ENCODE measurements around the gene DHRSX. TPM values are rescaled to one million over a fixed set of nuclear protein-coding genes. Genes with fewer than 3 reads are reported as not detected.
"Not testable (repeated sequence)": the region's sequence is repeated elsewhere in the genome, so short reads cannot be mapped to it uniquely, and the experiment has no call there.

The DHRSX gene
- total and polyA plus RNA-seq, 2 donors (not counting 1 experiment from before 2014, with no cell fraction given), result 18.8 to 39.0 TPM

DNA sequence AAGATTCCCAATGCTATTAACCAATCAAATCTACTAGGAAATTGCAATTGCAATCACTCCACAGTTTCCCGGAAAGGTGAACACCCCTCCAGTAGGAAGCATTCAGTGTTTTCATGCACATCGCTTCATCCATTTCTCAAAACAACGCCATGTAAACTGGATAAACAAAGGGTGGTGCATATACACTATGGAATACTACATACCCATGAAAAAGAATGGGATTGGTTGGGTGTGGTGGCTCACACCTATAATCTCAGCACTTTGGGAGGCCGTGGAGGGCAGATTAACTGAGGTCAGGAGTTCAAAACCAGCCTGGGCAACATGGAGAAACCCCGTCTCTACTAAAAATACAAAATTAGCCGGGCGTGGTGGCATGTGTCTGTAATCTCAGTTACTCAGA, 29.1 kb downstream of the DHRSX start:
- CTCF ChIA-PET, result no interaction called here
- Histone ChIP-seq H3K27ac (ENCODE audit: low read length in 2 of 2) (no peak overlapping the region), H3K9me3 (ENCODE audit: control extremely low read depth in 1 of 3, control insufficient read depth in 2 of 3, insufficient read depth in 1 of 3, low read length in 2 of 3) (peaks cover 0 to 13% (median 3%) of the 10 kb centered on the region in 3 donors), H3K4me1 (ENCODE audit: control insufficient read depth in 2 of 2, insufficient read depth in 2 of 2, low read length in 2 of 2) (no peaks in the 10 kb centered on the region), H3K27me3 (replicated peaks in 1 of 4; ENCODE audit: control extremely low read depth in 1 of 4, control insufficient read depth in 3 of 4, insufficient read depth in 4 of 4, low read length in 3 of 4) (no peaks in the 10 kb centered on the region), H3K9ac (ENCODE audit: low read length) (no peak overlapping the region), H2AFZ (ENCODE audit: insufficient read depth, low read depth, low read length, poor library complexity, severe bottlenecking) (no peak overlapping the region), H3K79me2 (ENCODE audit: control insufficient read depth, insufficient read depth, low read length) (peaks cover 66% of the 10 kb centered on the region), H4K20me1 (ENCODE audit: control insufficient read depth, insufficient read depth, low read length, poor library complexity, severe bottlenecking) (peaks cover 49% of the 10 kb centered on the region), H3K4me3 (ENCODE audit: control extremely low read depth in 1 of 5, extremely low read depth in 1 of 5, insufficient read depth in 1 of 5, low read depth in 2 of 5, low read length in 4 of 5) (no peak overlapping the region), H3K36me3 (replicated peaks in 1 of 2; ENCODE audit: control extremely low read depth in 1 of 2, control insufficient read depth in 1 of 2, extremely low read depth in 1 of 2, insufficient read depth in 2 of 2, low read length in 1 of 2) (no peaks in the 10 kb centered on the region), H3K4me2 (replicated peaks; ENCODE audit: low read depth, low read length, poor library complexity, severe bottlenecking) (no peak overlapping the region)
- H3K4me1 Mint-ChIP-seq, result peaks cover 10% of the 10 kb centered on the region
- intact Hi-C loops (cut with micrococcal nuclease), result no loop called here
- ATAC-seq (ENCODE audit: low read depth), result no peak
- no peak overlapping the region for H3K27ac Mint-ChIP-seq
- TF ChIP-seq, protein P1, sequence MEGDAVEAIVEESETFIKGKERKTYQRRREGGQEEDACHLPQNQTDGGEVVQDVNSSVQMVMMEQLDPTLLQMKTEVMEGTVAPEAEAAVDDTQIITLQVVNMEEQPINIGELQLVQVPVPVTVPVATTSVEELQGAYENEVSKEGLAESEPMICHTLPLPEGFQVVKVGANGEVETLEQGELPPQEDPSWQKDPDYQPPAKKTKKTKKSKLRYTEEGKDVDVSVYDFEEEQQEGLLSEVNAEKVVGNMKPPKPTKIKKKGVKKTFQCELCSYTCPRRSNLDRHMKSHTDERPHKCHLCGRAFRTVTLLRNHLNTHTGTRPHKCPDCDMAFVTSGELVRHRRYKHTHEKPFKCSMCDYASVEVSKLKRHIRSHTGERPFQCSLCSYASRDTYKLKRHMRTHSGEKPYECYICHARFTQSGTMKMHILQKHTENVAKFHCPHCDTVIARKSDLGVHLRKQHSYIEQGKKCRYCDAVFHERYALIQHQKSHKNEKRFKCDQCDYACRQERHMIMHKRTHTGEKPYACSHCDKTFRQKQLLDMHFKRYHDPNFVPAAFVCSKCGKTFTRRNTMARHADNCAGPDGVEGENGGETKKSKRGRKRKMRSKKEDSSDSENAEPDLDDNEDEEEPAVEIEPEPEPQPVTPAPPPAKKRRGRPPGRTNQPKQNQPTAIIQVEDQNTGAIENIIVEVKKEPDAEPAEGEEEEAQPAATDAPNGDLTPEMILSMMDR (IDR thresholded peaks at IDR 0.05), result no peak
- TF ChIP-seq EZH2 (IDR thresholded peaks at IDR 0.05; ENCODE audit: borderline replicate concordance, insufficient read depth, low read depth, low read length, poor library complexity, severe bottlenecking), result no peak
- H3K9me3 Mint-ChIP-seq (ENCODE audit: insufficient read depth), result no peaks in the 10 kb centered on the region
- H3K4me3 Mint-ChIP-seq, result no peak overlapping the region
- no peaks in the 10 kb centered on the region for H3K27me3 Mint-ChIP-seq
- WGBS (ENCODE audit: insufficient coverage), result 100% methylated on average over 4 of the region's 7 CpGs
- DNase-seq, result no peak
- POLR2A ChIA-PET, result no interaction called here

DNA sequence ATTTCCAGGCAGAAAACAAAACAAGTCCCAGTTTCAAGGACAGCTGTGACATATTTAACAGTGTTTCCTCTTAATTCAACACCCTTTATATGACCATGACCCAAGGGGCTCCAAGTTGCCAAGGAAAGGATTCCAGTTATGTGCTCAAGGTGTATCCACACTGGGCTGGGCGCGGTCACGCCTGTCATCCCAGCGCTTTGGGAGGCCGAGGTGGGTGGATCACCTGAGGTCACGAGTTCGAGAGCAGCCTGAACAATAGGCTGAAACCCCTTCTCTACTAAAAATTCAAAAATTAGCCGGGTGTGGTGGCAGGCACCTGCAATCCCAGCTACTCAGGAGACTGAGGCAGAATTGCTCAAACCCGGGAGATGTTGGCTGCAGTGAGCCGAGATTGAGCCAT, 29.6 kb downstream of the DHRSX start:
- H3K4me3 ChIP-seq (ENCODE audit: control extremely low read depth in 1 of 5, extremely low read depth in 1 of 5, insufficient read depth in 1 of 5, low read depth in 2 of 5, low read length in 4 of 5); H3K4me3 Mint-ChIP-seq; H3K27ac ChIP-seq (ENCODE audit: low read length in 2 of 2); H3K4me1 Mint-ChIP-seq; H3K27me3 Mint-ChIP-seq; POLR2A ChIA-PET; H3K9ac ChIP-seq (ENCODE audit: low read length); H3K36me3 ChIP-seq (replicated peaks in 1 of 2; ENCODE audit: control extremely low read depth in 1 of 2, control insufficient read depth in 1 of 2, extremely low read depth in 1 of 2, insufficient read depth in 2 of 2, low read length in 1 of 2); DNase-seq; CTCF ChIA-PET; intact Hi-C loops (cut with micrococcal nuclease); ATAC-seq (ENCODE audit: low read depth); H3K9me3 Mint-ChIP-seq (ENCODE audit: insufficient read depth); H3K27me3 ChIP-seq (replicated peaks in 1 of 4; ENCODE audit: control extremely low read depth in 1 of 4, control insufficient read depth in 3 of 4, insufficient read depth in 4 of 4, low read length in 3 of 4); H3K4me1 ChIP-seq (ENCODE audit: control insufficient read depth in 2 of 2, insufficient read depth in 2 of 2, low read length in 2 of 2); H3K27ac Mint-ChIP-seq; H2AFZ ChIP-seq (ENCODE audit: insufficient read depth, low read depth, low read length, poor library complexity, severe bottlenecking); H3K4me2 ChIP-seq (replicated peaks; ENCODE audit: low read depth, low read length, poor library complexity, severe bottlenecking): not testable (repeated sequence)
- Histone ChIP-seq H3K79me2 (ENCODE audit: control insufficient read depth, insufficient read depth, low read length) (peaks cover 66% of the 10 kb centered on the region), H3K9me3 (ENCODE audit: control extremely low read depth in 1 of 3, control insufficient read depth in 2 of 3, insufficient read depth in 1 of 3, low read length in 2 of 3) (peaks cover 0 to 13% (median 3%) of the 10 kb centered on the region in 3 donors), H4K20me1 (ENCODE audit: control insufficient read depth, insufficient read depth, low read length, poor library complexity, severe bottlenecking) (peaks cover 53% of the 10 kb centered on the region)
- 98% methylated on average over 9 of the region's 10 CpGs for WGBS (ENCODE audit: insufficient coverage)

- intact Hi-C loops (cut with micrococcal nuclease); H3K9ac ChIP-seq (ENCODE audit: low read length); H3K4me1 Mint-ChIP-seq; H3K27me3 Mint-ChIP-seq; H3K36me3 ChIP-seq (replicated peaks in 1 of 2; ENCODE audit: control extremely low read depth in 1 of 2, control insufficient read depth in 1 of 2, extremely low read depth in 1 of 2, insufficient read depth in 2 of 2, low read length in 1 of 2); DNase-seq; H3K27me3 ChIP-seq (replicated peaks in 1 of 4; ENCODE audit: control extremely low read depth in 1 of 4, control insufficient read depth in 3 of 4, insufficient read depth in 4 of 4, low read length in 3 of 4); H3K4me3 ChIP-seq (ENCODE audit: control extremely low read depth in 1 of 5, extremely low read depth in 1 of 5, insufficient read depth in 1 of 5, low read depth in 2 of 5, low read length in 4 of 5); H3K4me2 ChIP-seq (replicated peaks; ENCODE audit: low read depth, low read length, poor library complexity, severe bottlenecking); CTCF ChIA-PET; H3K27ac Mint-ChIP-seq; H3K4me3 Mint-ChIP-seq; H3K9me3 Mint-ChIP-seq (ENCODE audit: insufficient read depth); ATAC-seq (ENCODE audit: low read depth); H3K4me1 ChIP-seq (ENCODE audit: control insufficient read depth in 2 of 2, insufficient read depth in 2 of 2, low read length in 2 of 2); H2AFZ ChIP-seq (ENCODE audit: insufficient read depth, low read depth, low read length, poor library complexity, severe bottlenecking); H3K27ac ChIP-seq (ENCODE audit: low read length in 2 of 2); POLR2A ChIA-PET: not testable (repeated sequence)
- WGBS (ENCODE audit: insufficient coverage), result 100% methylated on average over 4 of the region's 4 CpGs
- Histone ChIP-seq H3K79me2 (ENCODE audit: control insufficient read depth, insufficient read depth, low read length) (peaks cover 67% of the 10 kb centered on the region), H4K20me1 (ENCODE audit: control insufficient read depth, insufficient read depth, low read length, poor library complexity, severe bottlenecking) (peaks cover 53% of the 10 kb centered on the region), H3K9me3 (ENCODE audit: control extremely low read depth in 1 of 3, control insufficient read depth in 2 of 3, insufficient read depth in 1 of 3, low read length in 2 of 3) (peaks cover 0 to 13% (median 3%) of the 10 kb centered on the region in 3 donors)
Measured at GRCh38 chrX:2469852-2470251, 30.9 kb downstream of the DHRSX start.
